CD4-positive, alpha-beta T cell treated with Interleukin-17A for 1 hour (primary cell): ENCODE data around the gene RAI2.
"Not testable (repeated sequence)": the region's sequence is repeated elsewhere in the genome, so short reads cannot be mapped to it uniquely, and the experiment has no call there.

Source experiments
- DNase-seq: peaks from one replicate; pipeline ENCODE4 v3.0.0-alpha.2; 2020

Gene RAI2

DNA sequence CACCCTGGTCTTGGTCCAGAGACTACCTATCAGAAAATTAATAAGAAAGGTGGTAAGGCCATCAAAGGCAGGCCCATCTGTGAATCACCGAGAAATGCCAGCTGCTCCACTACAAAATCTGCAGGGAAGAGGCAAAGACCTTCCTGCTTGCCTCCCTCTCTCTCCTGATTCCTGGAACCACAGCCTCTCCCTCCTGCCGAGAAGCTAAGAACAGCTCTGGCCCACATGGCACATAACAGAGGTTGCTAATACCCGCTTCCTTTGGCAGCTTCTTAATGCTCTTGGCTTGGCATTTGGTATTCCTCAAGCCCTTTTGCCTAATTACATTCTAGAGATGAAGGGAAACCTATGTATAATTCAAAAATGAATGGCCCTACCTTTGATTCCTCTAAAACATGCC is 32.9 kb downstream of the RAI2 start:
- no peak for DNase-seq

DNA sequence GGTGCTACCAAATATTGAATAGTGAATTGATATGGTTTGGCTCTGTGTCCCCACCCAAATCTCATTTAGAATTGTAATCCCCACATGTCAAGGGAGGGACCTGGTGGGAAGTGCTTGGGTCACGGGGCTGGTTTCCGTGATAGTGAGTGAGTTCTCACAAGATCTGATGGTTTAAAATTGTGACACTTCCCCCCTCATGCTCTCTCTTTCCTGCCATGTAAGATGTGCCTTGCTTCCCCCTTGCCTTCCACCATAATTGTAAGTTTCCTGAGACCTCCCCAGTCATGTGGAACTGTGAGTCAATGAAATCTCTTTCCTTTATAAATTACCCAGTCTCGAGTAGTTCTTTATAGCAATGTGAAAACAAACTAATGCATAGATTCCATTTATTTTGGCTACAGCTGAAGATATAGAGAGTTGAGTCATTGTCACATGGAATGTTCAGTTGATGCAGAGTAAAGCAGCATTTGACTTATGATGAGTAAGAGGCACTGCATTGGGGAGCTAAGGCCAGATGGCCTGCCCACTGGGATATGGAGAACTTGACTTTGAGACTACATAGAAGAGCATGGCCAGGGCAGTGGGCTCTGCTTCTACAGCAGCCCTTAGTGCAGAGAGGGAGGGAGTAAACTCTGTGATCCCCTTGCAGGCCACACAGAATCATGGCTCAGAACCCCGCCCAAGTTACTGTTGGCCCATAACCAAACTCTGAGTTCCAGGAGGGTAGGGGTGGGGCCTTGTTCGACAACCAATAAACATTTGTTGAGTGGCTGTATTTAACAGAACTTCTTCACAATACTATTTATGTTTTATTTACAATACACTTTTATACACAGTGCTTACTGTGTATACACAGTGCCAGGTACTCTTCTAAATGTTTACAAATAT is 34.2 kb downstream of the RAI2 start:
- DNase-seq: no peak

GRCh38 chrX:17824980-17825379 is 36.1 kb downstream of the RAI2 start:
- DNase-seq: no peak

DNA sequence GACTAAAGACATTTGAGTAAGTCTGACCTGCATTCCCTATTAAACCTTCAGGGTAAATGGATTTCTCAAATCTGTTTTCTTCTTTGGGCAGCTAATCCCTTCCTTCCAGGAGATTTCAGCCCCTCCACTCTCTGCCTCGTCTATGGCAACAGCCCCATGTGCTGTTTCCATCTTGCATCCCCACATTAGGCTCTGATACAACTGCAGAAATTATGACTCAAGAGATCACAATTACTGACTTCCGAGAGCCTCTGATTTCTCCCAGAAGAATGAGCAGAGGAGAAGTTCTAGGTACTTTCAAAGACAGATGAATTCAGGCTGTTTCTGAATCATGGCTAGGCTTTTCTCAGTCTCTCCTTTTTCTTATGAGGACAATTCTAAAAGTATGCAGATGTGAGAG is 38.7 kb downstream of the RAI2 start:
- DNase-seq: no peak

GRCh38 chrX:17820100-17820499 is 41.0 kb downstream of the RAI2 start:
- DNase-seq: no peak

- DNase-seq: no peak
These were observed 42.4 kb downstream of the RAI2 start for GRCh38 chrX:17818726-17819125.

DNA sequence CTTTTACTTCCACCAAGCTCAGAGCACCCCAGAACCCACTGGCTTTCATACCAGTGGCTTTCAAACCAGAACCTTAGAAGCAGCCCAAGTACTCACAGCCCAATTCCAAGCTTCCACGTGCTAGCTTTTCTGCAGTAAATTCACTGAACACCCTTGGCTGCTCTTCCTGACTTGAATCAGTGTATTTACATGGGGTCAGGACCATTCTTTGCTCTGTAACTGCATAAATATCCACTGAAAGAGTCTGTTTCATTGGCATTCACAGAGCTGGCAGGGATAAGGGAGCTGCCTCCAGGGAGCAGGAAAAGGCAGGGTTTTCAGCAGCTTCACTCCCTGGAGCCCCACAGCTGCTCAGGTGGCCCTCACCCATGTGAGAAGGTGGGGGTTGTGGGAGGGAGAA is 43.8 kb downstream of the RAI2 start:
- DNase-seq: no peak

DNA sequence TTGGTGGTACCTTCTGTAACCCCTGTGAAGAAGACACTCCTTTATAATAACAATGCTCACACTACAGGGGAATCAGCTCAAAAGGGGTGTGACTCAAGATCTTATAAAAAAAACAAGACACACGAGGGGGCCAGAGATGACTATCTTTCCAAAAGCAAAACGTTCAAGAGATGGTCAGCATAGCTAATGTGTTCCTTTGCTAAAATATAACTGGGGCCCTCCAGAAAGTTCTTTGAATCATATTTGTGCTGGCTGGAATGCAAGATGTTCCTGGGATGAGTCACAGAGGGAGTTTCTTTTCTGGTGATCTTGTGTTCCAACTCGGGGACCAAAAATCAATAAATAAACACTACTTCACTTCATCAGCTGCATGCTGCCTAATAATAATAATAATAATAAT is 46.5 kb downstream of the RAI2 start:
- no peak for DNase-seq

GRCh38 chrX:17814059-17814458 is 47.0 kb downstream of the RAI2 start:
- DNase-seq: no peak

- DNase-seq: no peak
These were observed 47.8 kb downstream of the RAI2 start for GRCh38 chrX:17813277-17813676.

DNA sequence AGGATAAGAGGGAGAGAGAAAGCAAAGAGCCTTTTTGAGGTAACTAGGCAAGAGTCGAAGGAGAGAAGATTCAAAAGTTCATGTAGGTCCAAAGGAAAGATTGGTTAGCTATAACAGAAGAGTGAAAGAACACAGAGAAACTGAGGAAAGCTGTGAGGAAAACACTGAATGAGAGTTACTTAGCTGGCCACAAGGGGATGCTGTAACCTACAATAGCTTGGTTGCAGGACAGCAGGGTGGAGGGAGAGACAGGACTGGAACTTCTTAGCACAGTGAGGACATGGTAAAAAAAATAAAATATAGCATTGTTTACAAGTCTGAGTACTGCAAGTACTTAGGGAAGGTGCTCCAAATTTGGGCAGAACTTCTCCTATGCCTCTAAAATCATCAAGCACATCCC is 48.3 kb downstream of the RAI2 start:
- no peak for DNase-seq

GRCh38 chrX:17809984-17810383 is 51.1 kb downstream of the RAI2 start:
- no peak for DNase-seq

DNA sequence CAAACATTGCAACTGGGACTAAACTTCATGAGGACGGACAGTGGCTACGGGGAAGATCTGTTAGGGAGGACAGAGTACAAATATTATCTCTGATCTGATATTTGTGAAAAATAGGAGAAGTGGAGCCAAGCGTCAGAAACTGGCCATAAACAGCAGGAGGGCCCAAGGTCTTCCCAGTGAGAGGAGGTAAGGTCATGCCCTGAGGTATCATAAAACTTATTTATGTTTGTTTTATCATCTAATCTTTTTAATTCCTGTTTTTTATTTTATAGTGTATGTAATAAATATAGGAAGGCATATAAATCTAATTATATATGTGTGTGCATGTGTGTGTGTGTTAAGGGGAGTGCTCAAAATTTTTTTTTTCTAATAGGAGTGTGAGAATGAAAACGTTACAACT is 51.8 kb downstream of the RAI2 start:
- DNase-seq: no peak

GRCh38 chrX:17805120-17805519 is 56.0 kb downstream of the RAI2 start:
- DNase-seq: no peak

GRCh38 chrX:17803449-17803848 is 57.6 kb downstream of the RAI2 start:
- no peak for DNase-seq

GRCh38 chrX:17802756-17803155 is 58.3 kb downstream of the RAI2 start:
- no peak for DNase-seq

DNA sequence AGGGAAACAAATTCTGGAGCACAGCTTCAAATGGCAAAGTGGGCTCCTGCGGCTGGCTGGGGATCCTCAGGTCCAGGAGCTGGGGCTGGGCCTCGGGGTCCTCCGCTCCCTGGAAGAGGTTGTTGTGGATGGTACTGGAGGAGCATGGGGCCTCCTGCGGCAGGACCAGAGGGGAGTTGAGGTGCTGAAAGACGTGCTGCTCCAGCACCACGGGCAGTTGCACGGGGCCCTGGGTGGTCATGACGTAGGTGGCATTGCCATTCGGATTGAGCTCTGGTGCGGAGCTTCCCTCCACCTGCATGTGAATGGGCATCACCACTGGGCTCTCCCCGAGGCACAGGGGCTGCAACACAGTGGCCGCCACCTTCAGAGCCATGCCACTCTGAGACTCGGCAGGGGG is 59.7 kb downstream of the RAI2 start:
- DNase-seq: no peak

DNA sequence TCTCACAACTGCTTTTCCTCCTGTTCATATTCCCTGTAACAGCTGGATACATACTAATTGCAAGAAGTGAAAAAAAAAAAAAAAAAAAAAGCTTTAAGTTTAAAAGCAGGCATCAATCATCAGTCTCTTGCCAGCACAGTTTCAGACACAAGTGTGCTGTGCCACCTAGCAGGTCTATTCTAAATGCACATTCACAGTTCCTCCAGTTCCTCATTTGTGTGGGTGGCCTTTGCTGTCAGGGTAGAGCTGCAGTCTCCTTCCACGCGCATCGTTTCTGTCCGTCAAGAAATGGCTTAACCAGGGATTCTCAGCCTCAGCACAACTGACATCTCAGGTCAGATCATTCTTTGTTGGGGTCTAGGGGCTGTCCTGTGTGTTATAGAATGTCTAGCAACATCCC is 62.2 kb downstream of the RAI2 start:
- DNase-seq: no peak

DNA sequence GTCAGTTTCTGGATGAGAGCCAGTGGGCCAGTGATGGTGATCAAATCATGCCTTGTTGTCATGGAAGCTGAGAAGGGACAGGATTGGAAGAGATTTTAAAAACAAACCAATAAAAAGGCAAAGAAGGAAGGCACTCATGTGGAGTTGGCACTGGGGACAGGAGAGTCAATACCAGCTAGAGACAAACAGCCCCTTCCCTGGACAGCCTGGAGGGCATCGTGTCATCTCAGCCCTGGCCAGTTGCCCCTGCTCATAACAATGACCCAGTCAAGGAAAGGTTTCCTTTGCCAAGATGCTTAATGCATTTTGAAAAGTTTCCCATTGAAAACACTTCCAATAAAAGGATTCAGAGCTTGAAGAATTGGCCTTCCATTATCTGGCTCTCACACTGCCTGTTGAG is 68.3 kb downstream of the RAI2 start:
- DNase-seq: no peak

DNA sequence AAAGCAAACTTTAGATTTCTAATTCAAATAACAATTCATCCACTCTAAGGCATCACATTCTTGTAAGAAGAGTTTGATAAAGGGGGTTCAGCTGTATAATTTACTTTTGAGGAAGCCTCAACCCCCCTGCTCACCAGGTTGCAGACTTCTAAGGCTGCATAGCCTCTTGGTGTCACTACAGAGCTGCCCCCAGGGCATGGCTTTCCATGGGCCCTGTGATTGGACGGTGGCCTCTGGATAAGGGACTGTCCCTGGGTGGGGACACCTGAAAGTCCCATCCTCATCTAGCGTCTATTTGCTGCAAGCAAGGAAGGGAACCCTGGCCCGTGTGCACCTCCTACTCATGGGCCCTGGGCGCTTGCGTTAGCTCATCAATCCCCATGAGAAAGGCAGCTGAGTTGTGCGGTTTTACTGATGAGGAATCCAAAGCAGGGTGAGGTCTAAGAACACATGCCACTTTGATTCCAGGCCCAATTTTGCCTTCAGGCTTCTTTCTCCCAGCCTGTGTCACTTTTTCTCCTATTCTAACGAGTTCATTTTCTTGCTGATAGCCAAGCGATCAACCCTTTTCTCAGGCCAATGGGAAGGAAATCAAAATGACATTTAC is 72.0 kb downstream of the RAI2 start:
- no peak for DNase-seq

DNA sequence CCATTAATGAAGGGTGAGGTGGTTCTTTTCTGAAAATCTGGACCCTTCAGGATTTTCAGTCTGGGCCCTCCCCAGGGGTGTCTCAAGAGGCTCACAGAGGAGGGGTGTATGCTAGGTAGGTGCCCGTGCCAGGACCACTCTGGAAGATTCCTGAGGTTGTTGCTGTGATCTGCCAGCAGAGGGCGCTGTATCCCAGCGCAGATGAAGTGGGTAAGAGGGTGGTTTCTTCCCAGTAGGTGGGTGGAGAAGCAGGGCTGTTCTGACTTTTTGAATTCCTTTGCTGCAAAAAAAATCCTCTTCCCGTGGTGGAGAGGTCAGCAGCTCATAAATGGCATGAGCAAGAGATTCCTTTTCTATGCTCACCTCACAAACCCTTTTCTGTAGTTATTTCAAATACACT is 72.7 kb downstream of the RAI2 start:
- peak; percentile 28 for DNase-seq

DNA sequence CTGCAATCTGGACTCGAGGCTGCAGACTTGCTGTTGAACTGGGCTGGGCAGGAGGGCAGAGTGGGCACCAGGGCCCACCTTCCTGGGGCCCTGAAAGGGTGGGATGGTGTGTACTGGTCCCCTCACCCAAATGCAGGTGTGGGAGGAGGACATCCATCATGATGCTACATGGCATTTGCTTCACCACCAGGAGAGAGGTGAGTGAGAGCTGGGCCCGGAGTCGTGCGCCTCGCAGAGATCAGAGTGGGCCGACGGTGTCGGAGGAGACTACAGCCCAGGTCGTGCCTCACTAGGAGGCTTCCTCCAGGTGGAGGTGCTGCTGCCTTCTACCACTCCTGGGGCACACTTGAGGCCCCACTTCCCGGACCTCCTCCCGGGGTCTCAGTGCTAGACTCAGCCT is 73.5 kb downstream of the RAI2 start:
- no peak for DNase-seq

- not testable (repeated sequence) for DNase-seq
These were observed 74.3 kb downstream of the RAI2 start for GRCh38 chrX:17786554-17787347.

GRCh38 chrX:17779434-17779833 is 81.7 kb downstream of the RAI2 start:
- no peak for DNase-seq
